Medulla oblongata (tissue), 1 donor: ENCODE results near the gene RELA.
A peak's percentile ranks its signal among the peaks of the same experiment; 100 is the strongest.

ENCODE experiments used
- DNase-seq: peaks from one replicate; pipeline ENCODE4 v3.0.0-alpha.2; 2015; ENCODE audit errors: extremely low spot score

Gene RELA

DNA sequence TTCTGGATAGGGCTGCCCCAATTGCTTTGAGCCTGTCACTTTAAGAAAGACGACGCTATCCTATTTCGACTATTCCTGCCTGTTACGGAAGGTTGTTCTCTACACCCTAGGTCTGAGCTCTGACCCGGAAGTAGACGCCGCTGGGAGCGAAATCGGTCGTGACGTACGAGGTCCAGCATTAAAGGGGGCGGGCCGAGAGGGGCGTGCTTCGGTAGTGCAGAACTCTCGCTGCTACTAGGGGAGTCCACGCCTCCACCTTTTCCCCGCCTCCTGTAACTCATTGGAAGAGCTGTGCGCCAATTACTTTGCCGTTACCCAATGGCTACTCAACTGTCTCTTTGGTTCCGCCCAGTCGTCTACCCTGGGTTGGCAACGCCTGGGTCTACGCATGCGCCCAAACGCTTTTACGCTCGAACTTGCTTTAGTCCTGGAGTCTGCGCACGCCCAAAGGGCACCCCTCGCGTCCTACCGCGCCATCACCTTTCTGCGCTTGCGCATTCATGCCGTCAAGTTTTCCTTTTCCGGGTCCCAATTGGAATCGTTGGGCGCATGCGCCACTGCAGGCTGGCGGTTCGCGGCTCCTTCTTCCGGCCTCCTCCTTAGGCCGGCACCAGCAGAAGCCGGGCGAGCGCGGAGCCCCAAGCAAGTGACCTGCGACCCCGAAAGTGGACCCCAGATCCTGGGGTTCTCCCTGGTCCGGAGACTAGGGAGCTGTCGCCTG lies 47.3 kb downstream of the RELA start, which contains the start of gene PCNX3:
TSS of gene PCNX3 (plus strand) at position 548 of the 721 bp plus-strand sequence. CDS start 536 bp downstream, outside the sequence.
- DNase-seq = peak; percentile 100

DNA sequence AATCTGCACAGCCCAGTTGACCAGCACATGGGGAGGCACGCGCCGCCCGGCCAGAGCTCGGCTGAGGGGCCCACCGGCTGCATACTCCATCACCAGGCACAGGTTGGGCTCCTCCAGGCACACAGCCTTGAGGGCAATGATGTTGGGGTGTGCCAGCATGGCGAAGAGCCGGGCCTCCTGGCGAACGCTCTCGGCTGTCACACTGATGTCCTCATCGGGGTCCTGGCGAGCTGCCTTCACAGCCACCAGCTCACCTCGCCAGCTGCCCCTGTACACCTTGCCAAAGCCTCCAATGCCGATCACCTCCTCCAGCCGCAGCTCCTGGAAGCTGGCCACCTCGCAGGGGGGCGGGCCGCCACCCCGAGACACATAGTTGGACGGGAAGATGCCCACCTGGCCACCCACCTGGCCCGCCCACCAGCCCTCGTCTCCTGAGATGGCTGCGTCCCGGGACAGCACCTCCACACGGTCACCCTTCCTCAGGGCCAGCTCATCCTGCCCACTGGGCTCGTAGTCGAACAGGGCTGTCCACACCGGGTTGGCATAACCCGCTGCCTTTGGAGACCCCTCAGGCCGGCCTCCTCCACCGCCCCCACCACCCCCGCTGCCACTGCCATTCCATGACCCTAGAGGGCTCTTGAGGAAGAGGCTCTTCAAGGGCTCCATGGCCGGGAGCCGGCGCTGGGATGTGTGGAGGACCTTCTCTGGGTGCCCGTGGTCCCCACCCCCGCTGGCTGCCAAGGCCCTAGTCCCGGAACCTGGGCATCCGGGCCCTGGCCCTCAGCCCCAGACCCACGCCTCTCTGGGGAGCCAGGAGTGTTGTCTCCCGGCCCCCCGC lies 49.4 kb downstream of the RELA start:
- DNase-seq = peak; percentile 32

DNA sequence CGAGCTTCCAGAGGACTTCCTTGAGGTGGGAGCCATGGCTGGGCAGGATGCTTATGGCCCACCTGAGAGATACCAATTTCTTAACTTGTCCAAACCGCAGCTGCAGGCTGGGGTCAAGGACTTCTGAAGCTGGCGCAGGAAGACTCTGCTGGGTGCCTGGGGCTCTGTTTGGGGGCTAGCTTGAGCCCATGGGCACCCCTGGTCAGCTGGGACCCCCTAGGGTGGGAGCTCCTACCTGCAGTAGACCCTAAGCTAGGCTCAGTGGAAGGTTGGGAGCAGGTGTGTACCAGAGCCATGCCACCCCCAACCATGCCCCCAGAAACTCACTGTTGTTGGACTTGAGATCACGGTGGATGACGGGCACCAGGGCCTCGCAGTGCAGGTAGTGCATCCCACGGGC lies 50.0 kb downstream of the RELA start:
- DNase-seq = no peak

DNA sequence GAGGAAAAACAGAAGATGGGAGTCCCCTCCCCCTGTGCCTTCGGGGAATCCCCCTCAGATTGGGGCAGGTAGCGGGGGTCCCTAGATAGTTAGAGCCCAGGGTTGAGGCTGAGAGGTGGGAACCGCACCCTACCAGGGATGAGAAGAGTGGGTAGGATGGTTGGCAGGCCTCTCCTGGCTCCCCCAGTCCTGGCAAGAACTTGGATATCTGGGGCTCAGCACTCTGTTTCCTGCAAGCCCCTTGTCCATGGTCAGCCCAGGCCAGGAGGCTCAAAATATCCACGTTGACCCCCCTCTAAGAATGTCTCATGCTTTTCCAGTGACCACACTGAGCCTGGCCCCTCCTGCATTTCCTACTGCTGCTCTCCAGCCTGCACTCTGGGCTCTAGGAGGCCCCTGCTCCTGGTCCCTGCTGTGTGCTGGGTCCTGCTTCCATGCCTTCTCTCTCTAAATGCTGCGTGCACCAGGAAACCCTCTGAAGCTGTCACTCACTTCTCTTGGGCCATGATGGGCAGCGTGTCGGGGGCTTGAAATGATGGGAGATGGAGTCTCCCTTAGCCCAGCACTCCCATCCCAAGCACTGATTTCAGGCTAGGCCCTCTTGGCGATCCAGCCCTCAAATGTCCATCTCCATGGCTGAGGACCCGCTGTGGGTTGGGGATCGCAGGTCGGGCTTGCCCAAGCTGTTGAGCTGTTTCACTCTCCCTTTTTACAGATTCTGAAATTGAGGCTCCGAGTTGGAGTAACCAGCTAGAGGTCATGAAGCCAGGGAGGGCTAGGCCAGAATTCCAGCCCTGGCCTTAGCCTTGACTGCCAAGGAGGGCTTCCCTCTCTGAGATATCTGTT lies 50.7 kb downstream of the RELA start:
- no peak for DNase-seq

DNA sequence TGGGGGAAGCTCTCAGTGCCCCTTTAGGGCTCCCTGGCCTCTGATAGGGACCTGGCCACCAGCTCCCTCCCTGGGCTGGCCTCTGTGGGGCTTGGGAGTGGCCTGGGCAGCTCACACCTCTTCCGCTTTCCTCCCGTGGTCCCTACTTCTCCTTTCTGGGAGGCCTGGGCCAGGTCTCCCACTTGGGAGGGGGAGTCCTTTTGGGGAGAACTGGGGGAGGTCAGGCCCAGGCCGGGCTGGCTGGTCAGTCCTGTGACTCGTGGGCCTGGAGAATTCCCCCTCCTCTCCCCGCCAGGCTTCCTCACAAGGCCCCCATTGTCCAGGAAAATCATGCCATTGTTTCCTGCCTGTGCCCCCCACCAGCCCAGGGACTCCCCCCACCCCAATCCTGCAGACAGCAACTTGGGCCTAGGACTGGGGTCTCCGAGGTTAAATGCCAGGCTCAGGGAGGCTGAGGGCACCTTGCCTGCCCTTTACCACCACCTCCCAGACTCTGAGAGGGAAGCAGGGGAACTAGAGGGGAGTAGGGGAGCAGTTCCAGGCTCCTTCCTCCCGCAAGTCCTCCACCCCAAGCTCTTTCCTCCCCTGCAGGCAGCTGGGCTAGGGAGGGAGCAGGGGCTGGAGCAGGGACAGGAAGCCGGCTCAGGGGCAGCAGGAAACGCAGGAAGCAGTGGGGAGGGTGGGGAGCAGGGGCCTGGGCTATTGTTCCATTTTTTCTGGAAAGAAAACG lies 51.5 kb downstream of the RELA start:
- peak; percentile 90 for DNase-seq

DNA sequence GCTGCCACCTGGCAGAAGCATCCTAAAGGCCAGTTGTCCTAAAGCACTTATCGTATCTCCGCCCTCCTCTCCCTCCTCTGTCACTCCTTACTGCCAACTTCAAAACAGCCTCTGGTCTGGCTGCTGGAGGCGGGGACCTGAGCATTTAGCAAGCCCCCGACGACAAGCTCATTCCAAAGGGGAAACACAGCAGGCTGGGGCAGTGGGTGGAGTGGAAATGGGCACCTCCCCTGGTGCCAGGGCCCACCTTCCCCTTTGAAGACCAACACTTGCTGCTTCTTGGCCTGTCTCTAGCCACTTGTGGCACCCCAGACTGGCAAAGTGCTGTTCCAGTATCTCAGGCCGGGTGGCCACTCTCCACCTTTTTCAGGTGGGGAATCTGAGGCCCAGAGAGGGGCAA lies 52.3 kb downstream of the RELA start:
- no peak for DNase-seq

DNA sequence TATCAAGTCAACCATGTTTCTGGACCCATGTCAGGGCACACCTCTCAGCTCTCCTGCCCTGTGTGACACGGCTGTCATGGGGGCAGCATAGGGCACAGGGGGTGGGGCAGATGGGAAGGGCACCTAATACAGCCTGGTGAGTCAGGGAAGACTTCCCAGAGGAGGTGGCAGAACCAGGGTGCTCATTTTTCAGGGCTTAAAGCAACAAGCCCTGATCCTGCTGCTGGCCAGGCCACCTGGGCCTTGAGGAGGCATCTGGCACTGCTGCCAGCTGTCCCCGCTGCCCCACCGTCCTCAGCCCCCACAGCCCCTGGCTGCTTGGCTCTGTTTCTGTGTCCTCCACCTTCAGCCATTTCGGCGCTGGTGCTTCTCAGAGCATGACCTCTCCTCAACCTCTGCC lies 53.1 kb downstream of the RELA start:
- DNase-seq = no peak

DNA sequence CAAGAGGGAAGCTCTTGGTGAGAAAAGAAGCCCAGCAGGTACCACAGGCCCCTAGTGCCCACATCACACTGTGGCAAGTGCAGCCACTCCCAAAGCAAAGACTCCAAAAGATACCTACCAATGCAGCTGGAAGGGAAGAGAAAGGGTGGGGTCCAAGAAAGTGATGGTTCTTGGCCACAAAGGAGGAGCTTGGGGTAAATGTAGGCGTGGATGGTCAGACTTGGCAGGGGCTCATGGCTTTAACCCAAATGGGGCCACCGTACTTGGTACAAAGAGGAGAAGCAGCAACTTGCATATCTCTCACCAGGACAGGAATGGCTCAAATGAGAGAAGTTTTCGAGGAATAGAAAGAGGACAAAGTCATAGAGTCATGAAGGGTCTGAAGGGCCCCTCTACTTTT lies 53.5 kb downstream of the RELA start:
- DNase-seq = no peak

DNA sequence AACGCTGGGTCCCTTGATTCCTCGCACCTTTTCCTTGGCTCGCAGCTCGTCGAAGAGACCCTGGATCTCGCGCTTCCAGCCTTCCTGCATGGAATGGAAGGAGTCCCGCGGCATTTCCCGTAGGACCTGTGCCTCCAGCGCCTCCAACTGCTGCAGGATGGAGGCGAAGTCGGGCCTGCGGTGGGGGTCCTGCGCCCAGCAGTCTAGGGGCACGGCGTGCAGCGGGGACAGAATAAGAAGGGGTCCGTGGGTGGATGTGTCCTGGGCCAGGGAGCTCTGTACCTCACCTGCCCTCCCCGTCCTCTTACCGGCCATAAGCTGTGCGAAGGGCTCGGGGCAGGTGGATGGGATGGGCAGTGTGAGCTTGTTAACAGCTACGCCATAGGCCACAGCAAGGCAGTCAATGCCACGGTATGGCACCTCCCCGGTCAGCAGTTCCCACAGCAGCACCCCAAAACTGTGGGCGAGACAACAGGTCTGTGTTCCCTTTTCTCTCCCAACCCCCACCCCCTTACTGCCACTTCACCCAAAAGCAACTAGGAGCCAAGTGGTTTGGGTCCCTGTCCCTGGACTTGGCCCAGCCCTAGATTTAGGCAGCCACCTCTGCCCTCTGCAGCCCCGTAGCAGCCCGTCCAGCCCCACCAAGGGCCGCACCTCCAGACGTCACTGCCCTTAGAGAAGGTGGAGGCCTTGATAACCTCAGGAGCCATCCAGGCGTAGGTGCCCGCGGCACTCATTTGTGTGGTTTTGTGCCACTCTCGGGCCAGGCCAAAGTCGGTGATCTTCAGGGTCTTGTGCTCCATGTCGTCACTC lies 54.9 kb downstream of the RELA start:
- DNase-seq = no peak

DNA sequence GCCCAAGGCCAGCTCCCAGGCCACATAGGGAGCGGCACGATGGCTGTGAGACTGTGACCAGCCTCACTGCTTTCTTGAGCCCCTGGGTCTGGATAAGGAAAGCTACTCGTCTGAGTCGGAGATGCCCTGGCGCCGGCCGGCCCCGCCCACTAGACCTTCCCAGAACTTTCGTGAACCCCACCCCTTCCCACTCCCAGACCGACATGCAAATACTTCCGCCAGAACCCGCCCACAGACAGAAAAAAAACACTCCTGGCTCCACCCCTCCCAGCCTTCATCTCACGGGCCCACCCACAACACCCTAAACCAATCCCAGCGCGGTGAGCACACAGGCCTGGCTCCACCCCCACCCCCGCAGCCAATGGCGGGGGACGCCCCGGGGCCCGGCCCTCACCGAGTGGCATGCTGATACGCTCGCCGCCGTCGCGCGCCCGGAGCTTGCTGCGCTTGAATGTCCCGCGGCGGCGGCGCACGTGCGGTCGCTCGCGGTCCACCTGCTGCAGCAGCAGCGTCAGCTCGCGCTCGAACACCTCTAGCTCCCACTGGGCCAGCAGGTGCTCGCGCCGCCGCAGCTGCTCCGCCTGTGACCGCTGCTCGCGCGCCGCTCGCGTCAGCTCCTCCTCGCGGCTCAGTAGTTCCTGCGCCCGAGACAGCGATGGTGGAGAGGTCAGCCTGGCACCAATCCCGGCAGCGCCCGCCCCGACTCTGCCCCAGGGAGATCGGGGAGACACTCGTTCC lies 55.7 kb downstream of the RELA start:
- peak; percentile 96 for DNase-seq

DNA sequence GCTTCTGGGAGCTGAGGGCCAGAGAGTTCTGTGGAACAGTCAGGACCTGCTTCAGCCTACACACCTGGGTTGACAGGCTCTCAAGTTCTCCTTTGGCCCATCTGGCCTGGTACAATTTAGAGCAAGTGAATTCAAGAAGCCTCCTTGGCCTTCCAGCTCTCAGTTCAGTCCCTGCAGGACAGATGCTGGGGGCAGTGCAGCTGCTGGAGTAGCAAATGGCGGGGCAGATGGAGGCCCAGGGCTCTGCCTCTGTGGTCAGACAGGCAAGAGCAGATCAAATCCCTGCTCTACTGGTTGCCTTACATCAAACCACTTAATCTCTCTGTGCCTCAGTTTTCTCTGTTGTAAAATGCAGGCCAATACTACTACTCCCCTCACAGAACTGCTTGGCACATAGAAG lies 58.5 kb downstream of the RELA start:
- DNase-seq = no peak
